ENCODE data around the gene ARHGAP44.

Gene ARHGAP44

GRCh38 chr17:12952012-12952411, 162.7 kb downstream of the ARHGAP44 start:
- DNase-seq (ENCODE audit: low read depth in 2 of 2) = no peak
- no peak for TF ChIP-seq CTCF (IDR thresholded peaks at IDR 0.05; ENCODE audit: low read depth, low read length)
- no peak overlapping the region for H3K4me3 ChIP-seq (replicated peaks in 1 of 2; ENCODE audit: low read depth in 2 of 2, low read length in 2 of 2)

GRCh38 chr17:12953156-12953555, 163.9 kb downstream of the ARHGAP44 start:
- TF ChIP-seq CTCF (IDR thresholded peaks at IDR 0.05; ENCODE audit: low read depth, low read length) = no peak
- no peak overlapping the region for H3K4me3 ChIP-seq (replicated peaks in 1 of 2; ENCODE audit: low read depth in 2 of 2, low read length in 2 of 2)
- DNase-seq (ENCODE audit: low read depth in 2 of 2) = no peak

- no peak overlapping the region for H3K4me3 ChIP-seq (replicated peaks in 1 of 2; ENCODE audit: low read depth in 2 of 2, low read length in 2 of 2)
- no peak for TF ChIP-seq CTCF (IDR thresholded peaks at IDR 0.05; ENCODE audit: low read depth, low read length)
- no peak for DNase-seq (ENCODE audit: low read depth in 2 of 2)
Observed at GRCh38 chr17:12955521-12955920, 166.2 kb downstream of the ARHGAP44 start.

- no peak for TF ChIP-seq CTCF (IDR thresholded peaks at IDR 0.05; ENCODE audit: low read depth, low read length)
- DNase-seq (ENCODE audit: low read depth in 2 of 2) = peak; percentile 3 to 38
Observed at GRCh38 chr17:12958786-12959185, 169.5 kb downstream of the ARHGAP44 start.

GRCh38 chr17:12959441-12959840, 170.1 kb downstream of the ARHGAP44 start:
- DNase-seq (ENCODE audit: low read depth in 2 of 2) = peak; percentile 31 to 68
- TF ChIP-seq CTCF (IDR thresholded peaks at IDR 0.05; ENCODE audit: low read depth, low read length) = no peak
- H3K4me3 ChIP-seq (replicated peaks in 1 of 2; ENCODE audit: low read depth in 2 of 2, low read length in 2 of 2) = no peak overlapping the region

More at GRCh38 chr17:12958786-12959185, 169.5 kb downstream of the ARHGAP44 start:
- H3K4me3 ChIP-seq (replicated peaks in 1 of 2; ENCODE audit: low read depth in 2 of 2, low read length in 2 of 2) = no peak overlapping the region

GRCh38 chr17:12961655-12962054, 172.4 kb downstream of the ARHGAP44 start:
- TF ChIP-seq CTCF (IDR thresholded peaks at IDR 0.05; ENCODE audit: low read depth, low read length) = no peak
- no peak for DNase-seq (ENCODE audit: low read depth in 2 of 2)
- no peak overlapping the region for H3K4me3 ChIP-seq (replicated peaks in 1 of 2; ENCODE audit: low read depth in 2 of 2, low read length in 2 of 2)

- TF ChIP-seq CTCF (IDR thresholded peaks at IDR 0.05; ENCODE audit: low read depth, low read length) = no peak
- H3K4me3 ChIP-seq (replicated peaks in 1 of 2; ENCODE audit: low read depth in 2 of 2, low read length in 2 of 2) = no peak overlapping the region
Observed at GRCh38 chr17:12963505-12963904, 174.2 kb downstream of the ARHGAP44 start.

More at GRCh38 chr17:12963505-12963904, 174.2 kb downstream of the ARHGAP44 start:
- DNase-seq (ENCODE audit: low read depth in 2 of 2) = no peak

Data from cardiac fibroblast (primary cell).